Measurements from ENCODE around the gene TRERF1. TPM values are rescaled to one million over a fixed set of nuclear protein-coding genes. Genes with fewer than 3 reads are reported as not detected.

The TRERF1 gene
- total RNA-seq, 1 donor from 2014 or later = 6.2 TPM

- DNase-seq = no peak
Measured at GRCh38 chr6:42394881-42395620, 56.7 kb downstream of the TRERF1 start.

DNA sequence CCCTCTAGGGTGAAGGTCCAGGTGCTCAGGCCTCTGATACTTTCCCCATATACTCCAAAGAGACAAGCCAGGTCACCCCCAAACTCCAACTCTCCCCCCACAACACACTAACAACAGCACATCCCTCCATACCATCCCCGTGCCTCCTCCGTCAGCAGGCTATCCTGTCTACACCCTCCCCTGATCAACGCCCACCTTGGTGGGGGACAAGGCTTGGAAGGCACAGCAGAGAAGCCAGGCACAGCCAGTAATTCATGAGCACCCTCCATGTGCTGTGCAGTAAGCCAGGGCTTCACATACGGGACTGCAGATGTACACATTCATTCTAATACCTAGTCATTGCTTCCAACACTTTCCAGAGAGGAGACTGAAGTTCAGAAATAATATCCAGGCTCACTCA is 57.6 kb downstream of the TRERF1 start:
- no peak for DNase-seq

- DNase-seq = no peak
Measured at GRCh38 chr6:42393339-42393738, 58.4 kb downstream of the TRERF1 start.

DNA sequence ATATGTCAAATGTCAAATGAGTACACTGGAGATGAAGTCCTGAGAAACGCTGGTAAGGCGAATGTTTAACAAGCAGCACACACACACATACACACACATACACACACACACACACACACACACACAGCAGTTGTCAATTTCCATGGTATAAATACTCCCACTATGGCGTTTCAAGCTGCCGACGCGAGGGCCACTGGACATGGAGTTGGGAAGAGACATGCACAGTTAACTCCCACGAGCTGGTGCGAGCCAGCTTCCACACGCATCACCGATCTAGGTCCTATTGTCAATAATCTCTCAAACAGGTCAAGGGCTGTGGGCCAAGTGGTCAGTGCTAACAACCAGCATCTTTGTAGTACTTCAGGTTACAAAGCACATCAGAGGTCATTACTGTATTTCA is 58.9 kb downstream of the TRERF1 start:
- no peak for DNase-seq

DNA sequence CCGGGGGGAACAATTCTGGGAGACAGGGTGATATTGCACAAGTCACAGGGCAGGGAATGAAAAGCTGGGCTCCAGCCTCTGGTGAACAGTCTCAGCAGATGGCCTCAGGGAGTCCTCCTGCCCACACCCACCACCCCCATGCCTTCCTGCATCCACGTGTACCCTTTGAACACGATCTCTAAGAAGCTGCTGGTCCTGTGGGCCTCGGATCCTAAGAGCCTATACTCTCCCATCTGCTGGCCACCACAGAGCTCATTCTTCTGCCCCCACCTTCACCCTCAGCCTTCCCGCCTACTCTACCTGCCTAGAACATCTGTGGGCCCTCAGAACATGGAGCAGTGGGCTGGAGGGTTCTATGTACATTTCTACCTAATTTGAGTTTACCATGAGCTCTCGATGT is 60.3 kb downstream of the TRERF1 start:
- no peak for DNase-seq

- no peak for DNase-seq
Measured at GRCh38 chr6:42390228-42390934, 61.3 kb downstream of the TRERF1 start.

- no peak for DNase-seq
Measured at GRCh38 chr6:42389736-42390135, 62.0 kb downstream of the TRERF1 start.

DNA sequence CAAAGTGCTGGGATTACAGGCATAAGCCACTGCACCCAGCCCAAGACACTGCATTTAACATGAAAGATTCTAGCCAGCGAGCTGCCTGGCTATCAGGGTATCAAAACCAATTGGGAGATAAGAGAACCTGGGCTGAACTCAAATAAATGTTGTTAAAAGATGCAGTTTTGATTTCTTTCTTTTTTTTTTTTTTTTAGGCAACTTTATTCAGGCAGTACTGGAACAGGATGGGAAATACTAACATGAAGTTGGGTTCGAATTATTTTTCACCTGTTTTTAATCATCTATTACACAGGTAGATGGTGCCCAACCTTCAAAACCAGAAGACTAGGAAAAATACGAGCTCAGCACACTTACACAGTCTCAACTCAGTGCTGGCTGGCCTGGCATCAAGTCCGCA is 63.7 kb downstream of the TRERF1 start:
- DNase-seq = no peak

DNA sequence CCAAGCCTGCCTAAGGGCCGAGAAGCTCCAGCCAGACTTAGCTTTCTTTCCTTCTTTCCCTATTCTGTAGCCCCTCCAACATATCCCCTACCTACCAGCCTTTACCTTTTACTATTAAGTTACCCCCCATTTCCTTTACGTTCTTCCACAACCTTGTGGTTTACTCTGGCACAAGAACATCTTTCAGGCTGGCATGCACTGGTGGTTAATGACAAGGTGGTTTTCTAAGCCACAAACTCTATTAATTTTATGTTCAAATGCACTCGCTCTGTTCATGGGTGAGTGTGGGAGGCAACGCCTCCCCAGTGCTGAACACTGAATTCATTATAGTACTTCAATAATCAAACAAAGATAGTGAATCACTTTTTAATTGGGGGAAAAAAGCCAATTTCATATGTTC is 64.4 kb downstream of the TRERF1 start:
- no peak for DNase-seq

- no peak for DNase-seq
Measured at GRCh38 chr6:42385339-42385738, 66.4 kb downstream of the TRERF1 start.

DNA sequence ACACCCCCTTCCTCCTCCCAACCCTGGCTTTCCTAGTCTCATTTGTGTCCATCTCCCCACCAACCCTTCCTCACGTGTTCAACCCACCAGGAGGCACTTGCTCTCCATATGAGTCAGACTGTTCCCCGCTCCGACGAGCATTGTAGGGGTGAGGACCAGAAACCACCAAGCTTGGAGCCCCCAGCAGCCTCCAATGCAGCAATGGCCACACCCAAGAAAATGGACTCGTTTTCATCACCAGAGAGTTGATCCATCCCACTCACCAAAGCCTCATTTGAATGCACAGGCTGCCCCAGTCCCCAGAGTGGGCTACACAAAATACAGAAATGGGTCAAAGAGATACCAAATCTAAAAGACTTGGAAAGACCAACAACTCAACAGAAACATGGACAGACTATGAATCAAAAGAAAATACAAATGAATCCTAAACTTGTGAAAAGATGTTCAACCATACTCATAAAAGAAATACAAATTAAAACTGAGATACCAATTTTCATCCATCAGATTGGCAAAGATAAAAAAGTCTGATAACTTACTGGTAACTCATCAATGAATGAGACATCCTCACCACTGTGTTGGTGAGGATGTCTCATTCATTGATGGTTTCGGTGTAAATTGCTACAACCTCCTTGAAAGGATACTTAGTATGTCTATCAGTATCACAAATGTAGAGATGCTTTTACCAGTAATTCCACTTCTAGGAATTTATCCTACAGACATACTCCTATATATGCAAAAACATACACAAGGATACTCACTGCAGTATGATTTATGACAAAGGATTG is 68.1 kb downstream of the TRERF1 start:
- DNase-seq = no peak

GRCh38 chr6:42381850-42382249 is 69.9 kb downstream of the TRERF1 start:
- no peak for DNase-seq

DNA sequence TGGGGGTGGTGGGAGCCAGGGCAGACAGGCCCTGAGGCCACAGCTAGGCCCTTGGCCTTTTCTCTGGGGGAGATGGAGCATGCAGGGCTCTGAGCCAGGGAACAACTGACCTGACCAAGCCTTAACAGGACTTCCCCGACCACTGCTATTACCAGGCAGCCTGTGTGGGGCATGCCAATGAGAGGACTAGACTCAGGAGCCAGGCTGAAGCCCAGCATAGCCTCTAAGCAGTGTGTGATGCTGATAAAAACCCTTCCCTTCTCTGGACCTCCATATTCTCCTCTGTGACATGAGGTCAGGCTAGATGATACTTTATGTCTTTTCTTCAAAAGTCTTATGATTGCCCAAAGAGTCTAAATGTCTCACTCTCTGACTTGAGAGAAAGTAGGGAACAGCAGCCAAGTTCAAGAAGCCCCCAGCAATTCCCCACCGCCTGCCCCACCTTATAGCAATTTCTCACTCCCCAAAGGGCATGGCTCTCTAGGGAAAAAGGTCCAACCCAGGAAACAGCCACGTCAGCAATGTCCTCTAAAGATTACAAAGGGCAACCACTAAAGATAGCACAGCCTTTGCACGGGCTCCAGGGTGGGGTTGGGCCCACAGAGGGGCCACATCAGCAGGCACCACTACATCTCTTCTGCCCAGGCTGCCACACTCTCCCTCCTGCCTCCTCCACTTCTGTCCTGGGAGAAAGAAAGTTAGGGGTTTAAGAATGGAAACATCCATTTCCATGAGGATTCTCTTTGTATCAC is 71.3 kb downstream of the TRERF1 start:
- no peak for DNase-seq

DNA sequence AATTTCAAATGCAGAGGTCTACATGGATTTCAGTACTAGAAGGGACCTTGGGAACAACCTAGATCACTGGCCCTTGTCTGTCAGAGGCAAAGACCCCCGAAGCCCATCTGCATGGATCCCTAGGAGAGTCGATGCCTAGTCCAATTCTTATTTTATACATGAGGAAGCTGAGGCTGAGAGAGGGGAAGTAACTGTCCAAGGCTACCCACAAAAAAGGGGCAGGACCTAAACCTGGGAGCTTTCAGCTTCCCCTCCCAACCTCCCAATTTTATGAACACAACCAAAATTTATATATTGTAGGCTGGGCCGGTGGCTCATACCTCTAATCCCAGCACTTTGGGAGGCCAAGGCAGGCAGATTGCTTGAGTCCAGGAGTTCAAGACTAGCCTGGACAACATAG is 73.2 kb downstream of the TRERF1 start:
- no peak for DNase-seq

- no peak for DNase-seq
Measured at GRCh38 chr6:42378125-42378524, 73.6 kb downstream of the TRERF1 start.

- no peak for DNase-seq
Measured at GRCh38 chr6:42375007-42375635, 76.6 kb downstream of the TRERF1 start.

DNA sequence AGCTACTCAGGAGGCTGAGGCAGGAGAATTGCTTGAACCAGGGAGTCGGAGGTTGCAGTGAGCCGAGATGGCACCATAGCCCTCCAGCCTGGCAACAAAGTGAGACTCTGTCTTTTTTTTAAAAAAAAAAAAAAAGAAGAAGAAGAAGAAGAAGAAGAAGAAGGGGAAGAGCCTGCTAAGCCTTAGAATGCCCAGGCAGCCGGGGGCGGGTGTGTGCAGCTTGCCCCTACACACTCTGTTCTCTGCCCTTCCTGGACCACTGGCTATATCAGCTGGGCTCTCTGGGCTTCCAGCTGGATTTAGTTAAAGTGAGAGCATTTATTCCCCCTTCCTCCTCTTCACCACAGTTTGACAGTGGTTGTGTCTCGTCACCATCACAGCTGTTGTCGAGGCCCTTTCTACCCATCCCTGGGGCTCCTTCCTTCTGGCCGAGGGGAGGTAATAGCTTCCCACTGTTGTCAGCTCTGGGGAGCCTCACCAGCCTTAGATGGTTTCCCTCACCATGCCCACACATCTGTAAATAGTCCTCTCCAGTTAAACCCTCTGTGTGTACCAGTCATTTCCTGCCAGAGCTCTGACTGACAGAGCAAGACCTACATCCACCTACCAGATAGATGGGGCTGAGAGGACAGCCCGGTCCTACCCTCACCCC is 77.6 kb downstream of the TRERF1 start:
- no peak for DNase-seq

- DNase-seq = no peak
Measured at GRCh38 chr6:42372699-42373098, 79.0 kb downstream of the TRERF1 start.

GRCh38 chr6:42370323-42370985 is 81.3 kb downstream of the TRERF1 start:
- DNase-seq = no peak

DNA sequence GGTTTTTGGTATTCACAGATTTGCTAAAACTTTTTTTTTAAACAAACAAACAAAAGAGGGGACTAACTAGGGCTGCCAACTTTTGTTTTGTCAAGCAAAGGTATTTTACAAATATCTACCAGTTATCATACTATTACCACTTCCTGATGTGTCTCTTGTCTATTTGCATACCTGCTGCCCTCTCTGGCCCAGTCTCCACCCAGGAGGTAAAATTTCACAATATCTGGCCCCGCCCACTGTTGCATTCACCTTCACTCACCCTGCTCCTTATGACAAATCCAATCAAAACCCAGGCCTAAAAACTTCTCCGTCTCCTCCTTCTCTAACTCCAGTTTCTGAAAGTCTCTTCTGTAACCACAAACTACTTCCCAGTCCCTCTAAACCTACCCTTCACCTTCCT is 82.2 kb downstream of the TRERF1 start:
- DNase-seq = no peak

DNA sequence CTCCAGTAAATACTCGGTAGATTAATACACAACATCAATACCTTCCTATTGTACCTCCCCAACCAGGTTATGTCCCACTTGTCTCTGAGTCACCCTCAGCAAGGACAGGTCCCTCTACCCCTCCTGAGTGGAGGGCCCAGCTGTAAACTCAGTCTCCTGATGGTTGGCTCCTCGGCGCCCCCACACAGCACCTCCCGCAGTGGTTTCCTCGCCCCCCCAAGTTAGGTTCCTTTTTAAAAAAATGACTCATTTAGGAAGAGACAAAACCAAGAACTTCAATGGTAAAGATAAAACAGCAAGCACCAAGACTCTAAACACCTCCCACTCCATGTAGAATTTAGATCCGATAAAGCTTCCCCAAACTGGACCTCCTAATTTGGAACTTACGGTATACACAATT is 83.5 kb downstream of the TRERF1 start:
- DNase-seq = no peak

Measured in skin of body (tissue), 2 donors.